Sigmoid colon (tissue), 7 donors: Measurements from ENCODE around the gene WDFY1. TPM values are rescaled to one million over a fixed set of nuclear protein-coding genes. Genes with fewer than 3 reads are reported as not detected.

Source experiments
- DNase-seq: peaks from one replicate; pipeline ENCODE4 v3.0.0-alpha.2; 2019
- H3K27ac ChIP-seq, 4 donors: fragments of 200-600 bp; sonication (generic); one replicate each; pipeline ENCODE4 v1.5.1; 2016 to 2019; ENCODE audit warnings: mild to moderate bottlenecking in 1 of 4
- H3K27me3 ChIP-seq, 3 donors: fragments of 200-600 bp; sonication (generic); one replicate each; pipeline ENCODE4 v1.5.1; 2019; ENCODE audit warnings: mild to moderate bottlenecking in 1 of 3
- H3K36me3 ChIP-seq, 4 donors: fragments of 200-600 bp; sonication (generic); one replicate each; pipeline ENCODE4 v1.5.1; 2016 to 2019
- H3K4me1 ChIP-seq, 4 donors: fragments of 200-600 bp; sonication (generic); one replicate each; pipeline ENCODE4 v1.5.1; 2017 to 2019
- H3K4me3 ChIP-seq, 4 donors: fragments of 200-600 bp; sonication (generic); one replicate each; pipeline ENCODE4 v1.5.1; 2017 to 2019; ENCODE audit warnings: mild to moderate bottlenecking in 2 of 4, moderate library complexity in 1 of 4
- H3K9me3 ChIP-seq, 4 donors: fragments of 200-600 bp in 3 of 4; sonication (generic) in 3 of 4; one replicate each; pipeline versions ENCODE4 v1.5.1 to v1.6.1; 2013 to 2019
- CTCF ChIP-seq, 4 experiments: fragments of 450-650 bp in 3 of 4; fragments of 200-600 bp in 1 of 4; IDR thresholded peaks; one replicate each; pipeline ENCODE4 v1.5.1; 2016 to 2019; ENCODE audit warnings: antibody characterized with exemption in 4 of 4, mild to moderate bottlenecking in 3 of 4, moderate library complexity in 2 of 4
- EP300 ChIP-seq, 4 donors: sonication (generic); formaldehyde crosslinking; IDR thresholded peaks; one replicate each; pipeline ENCODE4 v1.6.1; 2017; ENCODE audit warnings: antibody characterized with exemption in 4 of 4
- POLR2A ChIP-seq, 2 donors: fragments of 450-650 bp; IDR thresholded peaks; one replicate each; pipeline ENCODE4 v1.6.1; 2016; ENCODE audit warnings: antibody characterized with exemption in 2 of 2, mild to moderate bottlenecking in 2 of 2, moderate library complexity in 2 of 2
- POLR2AphosphoS5 ChIP-seq, 4 donors: sonication (generic); formaldehyde crosslinking; IDR thresholded peaks; one replicate each; pipeline ENCODE4 v1.6.1; 2017; ENCODE audit warnings: antibody characterized with exemption in 4 of 4
- WGBS, 2 donors: extraction: QIAGEN DNeasy Blood & Tissue Kit; methylation state at CpG; one replicate each; pipeline ENCODE4 v1.1.7; 2013; 5-methylcytosine and 5-hydroxymethylcytosine counted together
- intact Hi-C: fragments of 100-400 bp; cut with DNase I; formaldehyde crosslinking; loops from one replicate; pipeline ENCODE4 v1.15.1; 2023
- polyA plus RNA-seq, 3 donors: library from polyadenylated mRNA; stranded (reverse); fragments of 200-250 nt; gene quantifications; one replicate each; pipeline ENCODE4 v1.2.3, GENCODE V29; 2013
- total RNA-seq, 4 donors: library from RNA; depleted of rRNA; stranded (reverse); fragments of >200 nt; gene quantifications; one replicate each; pipeline ENCODE4 v1.1.0, GENCODE V29; 2016
- donor health status: healthy with polysubstance abuse.
- donor health status: Bipolar disorder and iron deficiency.
- donor health status: healthy.

The WDFY1 gene
- total and polyA plus RNA-seq, 7 donors: 17.4 to 36.1 (median 24.3) TPM

- no peak overlapping the region for H3K27ac ChIP-seq
- TF ChIP-seq POLR2AphosphoS5 (IDR thresholded peaks at IDR 0.05): no peak
- TF ChIP-seq EP300 (IDR thresholded peaks at IDR 0.05): no peak
- no peak for TF ChIP-seq POLR2A (IDR thresholded peaks at IDR 0.05)
- DNase-seq: no peak
- H3K36me3 ChIP-seq: no peaks in the 10 kb centered on the region
- no peaks in the 10 kb centered on the region for H3K9me3 ChIP-seq
- H3K4me1 ChIP-seq: peaks cover 0 to 13% (median 8%) of the 10 kb centered on the region in 4 donors
- no peaks in the 10 kb centered on the region for H3K27me3 ChIP-seq
- intact Hi-C loops: no loop called here
- no peak overlapping the region for H3K4me3 ChIP-seq
- WGBS, 2 donors: 22 to 50% methylated on average over 3 of the region's 3 CpGs
These were observed 103.5 kb downstream of the WDFY1 start for GRCh38 chr2:223841436-223842190.

DNA sequence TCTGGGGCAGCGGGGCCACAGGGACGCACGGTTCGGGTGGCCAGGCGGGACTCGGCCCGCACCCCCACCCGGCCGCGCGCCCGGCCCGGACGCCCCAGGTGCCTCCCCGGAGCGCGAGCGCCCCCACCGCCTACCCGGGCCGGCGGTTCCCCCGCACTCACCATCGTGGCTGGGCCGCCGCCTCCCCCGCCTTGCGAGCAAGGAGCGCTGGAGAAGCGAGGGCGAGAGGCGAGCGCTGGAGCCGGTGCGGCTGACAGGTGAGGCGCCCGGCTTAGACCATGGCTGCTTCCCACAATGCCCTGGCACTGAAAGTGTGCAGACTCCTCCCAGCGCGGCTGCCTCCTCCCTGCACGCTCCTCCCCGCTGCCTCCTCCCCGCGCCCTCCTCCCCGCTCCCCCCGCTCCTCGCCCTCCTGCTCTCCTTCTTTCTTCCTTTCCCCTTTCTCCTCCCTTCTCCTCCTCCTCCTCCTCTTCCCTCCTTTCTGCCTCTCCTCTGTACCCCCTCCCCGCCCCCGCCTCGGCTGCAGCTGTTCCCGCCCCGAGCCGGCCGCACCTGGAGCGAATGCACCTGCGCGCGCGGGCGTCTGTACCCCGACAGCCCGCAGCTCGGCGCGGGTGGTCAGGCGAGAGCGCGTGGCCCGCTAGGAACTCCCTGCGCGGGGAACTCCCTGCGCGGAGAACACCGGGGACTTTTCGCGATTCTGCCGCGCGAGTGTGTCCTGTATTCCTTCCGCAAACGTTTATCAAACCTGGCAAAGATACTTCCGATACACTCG is 107.7 kb downstream of the WDFY1 start, which contains the start of gene AP1S3:
TSS of gene AP1S3 (minus strand) at position 296 of the 775 bp plus-strand sequence. CDS start at position 164, 132 bp downstream.
- H3K27ac ChIP-seq: peak within 1 kb of the TSS in 3 of 4 donors; percentile 19 to 49 (median 35)
- peak within 1 kb of the TSS; percentile 36 to 66 (median 60) for H3K4me3 ChIP-seq
- no peaks in the 10 kb centered on the region for H3K27me3 ChIP-seq
- DNase-seq: peak; percentile 73
- H3K9me3 ChIP-seq: no peaks in the 10 kb centered on the region
- intact Hi-C loops: no loop called here
- TF ChIP-seq EP300 (IDR thresholded peaks at IDR 0.05): no peak
- no peak for TF ChIP-seq CTCF (IDR thresholded peaks at IDR 0.05)
- no peak for TF ChIP-seq POLR2A (IDR thresholded peaks at IDR 0.05)
- no peak for TF ChIP-seq POLR2AphosphoS5 (IDR thresholded peaks at IDR 0.05)
- H3K36me3 ChIP-seq: no peaks in the 10 kb centered on the region
- peaks cover 0 to 20% (median 14%) of the 10 kb centered on the region in 4 donors for H3K4me1 ChIP-seq
- 1% methylated on average over 82 of the region's 82 CpGs for WGBS, 2 donors

- intact Hi-C loops: no loop called here
- DNase-seq: no peak
- no peaks in the 10 kb centered on the region for H3K27me3 ChIP-seq
- no peaks in the 10 kb centered on the region for H3K9me3 ChIP-seq
- TF ChIP-seq EP300 (IDR thresholded peaks at IDR 0.05) (no peak), POLR2A (IDR thresholded peaks at IDR 0.05) (no peak), CTCF (IDR thresholded peaks at IDR 0.05) (no peak), POLR2AphosphoS5 (IDR thresholded peaks at IDR 0.05) (no peak)
- H3K4me3 ChIP-seq: no peak overlapping the region
- peaks cover 0 to 20% (median 14%) of the 10 kb centered on the region in 4 donors for H3K4me1 ChIP-seq
- H3K27ac ChIP-seq: no peak overlapping the region
- WGBS, 2 donors: 64 to 82% methylated on average over 15 of the region's 15 CpGs
- no peaks in the 10 kb centered on the region for H3K36me3 ChIP-seq
These were observed 109.2 kb downstream of the WDFY1 start for GRCh38 chr2:223835701-223836532.

- Histone ChIP-seq H3K27me3 (no peaks in the 10 kb centered on the region), H3K36me3 (no peaks in the 10 kb centered on the region), H3K9me3 (no peaks in the 10 kb centered on the region), H3K4me3 (no peak overlapping the region), H3K4me1 (peaks cover 0 to 20% (median 14%) of the 10 kb centered on the region in 4 donors), H3K27ac (no peak overlapping the region)
- no peak for DNase-seq
- intact Hi-C loops: no loop called here
- no peak for TF ChIP-seq POLR2AphosphoS5 (IDR thresholded peaks at IDR 0.05)
- 91 to 97% methylated on average over 1 of the region's 1 CpG for WGBS, 2 donors
These were observed 110.7 kb downstream of the WDFY1 start for GRCh38 chr2:223834431-223834830.

- Histone ChIP-seq H3K4me3 (no peak overlapping the region), H3K4me1 (peaks cover 0 to 20% (median 11%) of the 10 kb centered on the region in 4 donors), H3K27ac (no peak overlapping the region), H3K36me3 (no peaks in the 10 kb centered on the region), H3K9me3 (no peaks in the 10 kb centered on the region), H3K27me3 (no peaks in the 10 kb centered on the region)
- WGBS, 2 donors: 17 to 50% methylated on average over 8 of the region's 8 CpGs
- TF ChIP-seq POLR2AphosphoS5 (IDR thresholded peaks at IDR 0.05): no peak
- no peak for DNase-seq
- intact Hi-C loops: no loop called here
These were observed 112.8 kb downstream of the WDFY1 start for GRCh38 chr2:223832241-223832903.
